ENCODE data around the gene TEX13B. TPM values are rescaled to one million over a fixed set of nuclear protein-coding genes. Genes with fewer than 3 reads are reported as not detected.

The TEX13B gene, protein sequence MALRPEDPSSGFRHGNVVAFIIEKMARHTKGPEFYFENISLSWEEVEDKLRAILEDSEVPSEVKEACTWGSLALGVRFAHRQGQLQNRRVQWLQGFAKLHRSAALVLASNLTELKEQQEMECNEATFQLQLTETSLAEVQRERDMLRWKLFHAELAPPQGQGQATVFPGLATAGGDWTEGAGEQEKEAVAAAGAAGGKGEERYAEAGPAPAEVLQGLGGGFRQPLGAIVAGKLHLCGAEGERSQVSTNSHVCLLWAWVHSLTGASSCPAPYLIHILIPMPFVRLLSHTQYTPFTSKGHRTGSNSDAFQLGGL
- total RNA-seq (not detected in 2 replicates), polyA plus RNA-seq (not detected in 2 replicates), polyA minus RNA-seq (not detected in 2 replicates), Bru-seq, nascent RNA (not detected), BruChase-seq, experiment 1, labeled RNA remaining after a 6-hour chase (not detected), BruChase-seq, experiment 2, labeled RNA remaining after a 2-hour chase (not detected)
- polyA plus RNA-seq (2011; cell fraction: cytosol; rRNA removed) = not detected in 2 replicates
- not detected in 2 replicates for polyA plus RNA-seq (2011; cell fraction: nucleus; rRNA removed)
- polyA plus RNA-seq (2012) = not detected in 2 replicates
- polyA minus RNA-seq (2011; cell fraction: cytosol; rRNA and poly(A)+ RNA removed) = not detected
- not detected in 2 replicates for polyA minus RNA-seq (2011; cell fraction: nucleus; rRNA and poly(A)+ RNA removed)
- long read RNA-seq = 0 reads

DNA sequence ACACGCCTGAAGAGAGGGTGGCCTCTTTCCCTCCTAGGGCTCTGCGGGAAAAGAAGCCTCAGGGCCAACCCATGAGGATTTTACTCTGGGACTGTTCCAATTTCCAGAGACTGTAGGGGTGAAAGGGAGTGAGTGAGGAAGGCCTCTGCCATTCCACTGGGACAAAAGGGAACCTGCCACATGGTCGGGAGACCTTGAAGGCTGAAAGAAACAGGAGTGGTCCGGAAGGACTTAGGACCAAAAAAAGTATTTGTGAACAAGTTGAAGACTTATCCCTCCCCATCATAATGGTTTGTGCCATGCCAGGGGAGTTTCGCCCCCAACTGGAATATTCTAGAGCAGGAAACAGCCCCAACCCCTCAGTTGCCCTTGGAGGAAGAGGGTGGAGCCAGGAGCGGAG is at the start of gene TEX13B:
Gene TEX13B (minus strand): TSS at position 15 of the 400 bp plus-strand sequence. CDS start 243 bp downstream, outside the sequence.
- ChIA-PET POLR2A (no interaction called here), CTCF (no interaction called here)
- Histone ChIP-seq H3K27ac (ENCODE audit: insufficient read depth, low read depth, low read length) (no peak within 1 kb of the TSS), H3K27me3 (ENCODE audit: control insufficient read depth in 2 of 2, insufficient read depth in 2 of 2, low read length in 2 of 2) (no peaks in the 10 kb centered on the region), H2AFZ (ENCODE audit: low read depth, low read length) (no peak within 1 kb of the TSS), H3K79me2 (ENCODE audit: control insufficient read depth, insufficient read depth, low read length) (no peaks in the 10 kb centered on the region), H3K9me1 (replicated peaks; ENCODE audit: control insufficient read depth, extremely low read depth, insufficient read depth, low read length) (no peaks in the 10 kb centered on the region), H3K4me3 (replicated peaks in 1 of 3; ENCODE audit: insufficient read depth in 1 of 3, low read depth in 1 of 3, low read length in 3 of 3) (no peak within 1 kb of the TSS), H3K9ac (replicated peaks; ENCODE audit: extremely low read depth, insufficient read depth, low read length) (no peak within 1 kb of the TSS), H3K4me1 (ENCODE audit: control insufficient read depth, extremely low read depth, insufficient read depth, low read length) (no peaks in the 10 kb centered on the region), H3K4me2 (ENCODE audit: insufficient read depth, low read length) (no peak within 1 kb of the TSS), H3K36me3 (ENCODE audit: control insufficient read depth in 2 of 2, extremely low read depth in 1 of 2, insufficient read depth in 2 of 2, low read length in 2 of 2) (no peaks in the 10 kb centered on the region), H3K9me3 (replicated peaks; ENCODE audit: control insufficient read depth, insufficient read depth, low read length) (no peaks in the 10 kb centered on the region), H4K20me1 (replicated peaks; ENCODE audit: control insufficient read depth, extremely low read depth, insufficient read depth, low read length) (no peaks in the 10 kb centered on the region)
- dilution Hi-C loops (cut with MboI; ENCODE audit: extremely low pct_ligation_motif_present, low sequenced_read_pairs) (no loop called here), intact Hi-C loops (cut with micrococcal nuclease) (no loop called here)
- no TSS peak for BruUV-seq (replicated peaks)
- TF ChIP-seq, protein P1, sequence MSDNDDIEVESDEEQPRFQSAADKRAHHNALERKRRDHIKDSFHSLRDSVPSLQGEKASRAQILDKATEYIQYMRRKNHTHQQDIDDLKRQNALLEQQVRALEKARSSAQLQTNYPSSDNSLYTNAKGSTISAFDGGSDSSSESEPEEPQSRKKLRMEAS (IDR thresholded peaks at IDR 0.05; ENCODE audit: insufficient read depth, insufficient read length) = no peak
- TF ChIP-seq FOS (IDR thresholded peaks at IDR 0.05; ENCODE audit: borderline replicate concordance, insufficient read depth, low read length) (no peak), EZH2 (IDR thresholded peaks at IDR 0.05; ENCODE audit: borderline replicate concordance, low read depth, low read length, severe bottlenecking) (no peak), POLR2A (IDR thresholded peaks at IDR 0.05; ENCODE audit: low read depth, low read length) (no peak), JUN (IDR thresholded peaks at IDR 0.05; ENCODE audit: borderline replicate concordance, insufficient read depth, insufficient read length, low read depth) (no peak), GATA2 (IDR thresholded peaks at IDR 0.05; ENCODE audit: insufficient read depth, insufficient read length, low read depth, low read length) (no peak), POLR2AphosphoS5 (IDR thresholded peaks at IDR 0.05; ENCODE audit: insufficient read depth, low read depth, low read length) (no peak), MYC (IDR thresholded peaks at IDR 0.05; ENCODE audit: low read depth, low read length) (no peak)
- TF ChIP-seq, protein P2, sequence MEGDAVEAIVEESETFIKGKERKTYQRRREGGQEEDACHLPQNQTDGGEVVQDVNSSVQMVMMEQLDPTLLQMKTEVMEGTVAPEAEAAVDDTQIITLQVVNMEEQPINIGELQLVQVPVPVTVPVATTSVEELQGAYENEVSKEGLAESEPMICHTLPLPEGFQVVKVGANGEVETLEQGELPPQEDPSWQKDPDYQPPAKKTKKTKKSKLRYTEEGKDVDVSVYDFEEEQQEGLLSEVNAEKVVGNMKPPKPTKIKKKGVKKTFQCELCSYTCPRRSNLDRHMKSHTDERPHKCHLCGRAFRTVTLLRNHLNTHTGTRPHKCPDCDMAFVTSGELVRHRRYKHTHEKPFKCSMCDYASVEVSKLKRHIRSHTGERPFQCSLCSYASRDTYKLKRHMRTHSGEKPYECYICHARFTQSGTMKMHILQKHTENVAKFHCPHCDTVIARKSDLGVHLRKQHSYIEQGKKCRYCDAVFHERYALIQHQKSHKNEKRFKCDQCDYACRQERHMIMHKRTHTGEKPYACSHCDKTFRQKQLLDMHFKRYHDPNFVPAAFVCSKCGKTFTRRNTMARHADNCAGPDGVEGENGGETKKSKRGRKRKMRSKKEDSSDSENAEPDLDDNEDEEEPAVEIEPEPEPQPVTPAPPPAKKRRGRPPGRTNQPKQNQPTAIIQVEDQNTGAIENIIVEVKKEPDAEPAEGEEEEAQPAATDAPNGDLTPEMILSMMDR (IDR thresholded peaks at IDR 0.05; ENCODE audit: extremely low read depth in 1 of 2, insufficient read depth in 1 of 2, low read depth in 1 of 2, low read length in 2 of 2) = no peak
- DNase-seq (ENCODE audit: low read depth, low spot score) (no peak), FAIRE-seq (no peak)
